HG02870 (cell line): Measurements from ENCODE around the gene TMEM178A.
"Not testable (repeated sequence)": the region's sequence is repeated elsewhere in the genome, so short reads cannot be mapped to it uniquely, and the experiment has no call there.

Source experiments
- ATAC-seq: cut with Tn5 transposase; IDR thresholded peaks from one replicate; pipeline ENCODE4 v1.9.1; 2021; ENCODE audit warnings: mild to moderate bottlenecking, moderate library complexity; ENCODE audit not compliant: unreplicated experiment

Gene TMEM178A

GRCh38 chr2:39708003-39708402 lies 42.3 kb downstream of the TMEM178A start:
- ATAC-seq, result no peak

- ATAC-seq, result no peak
These were observed 45.1 kb downstream of the TMEM178A start for GRCh38 chr2:39710807-39711206.

- no peak for ATAC-seq
These were observed 47.2 kb downstream of the TMEM178A start for GRCh38 chr2:39712953-39713352.

DNA sequence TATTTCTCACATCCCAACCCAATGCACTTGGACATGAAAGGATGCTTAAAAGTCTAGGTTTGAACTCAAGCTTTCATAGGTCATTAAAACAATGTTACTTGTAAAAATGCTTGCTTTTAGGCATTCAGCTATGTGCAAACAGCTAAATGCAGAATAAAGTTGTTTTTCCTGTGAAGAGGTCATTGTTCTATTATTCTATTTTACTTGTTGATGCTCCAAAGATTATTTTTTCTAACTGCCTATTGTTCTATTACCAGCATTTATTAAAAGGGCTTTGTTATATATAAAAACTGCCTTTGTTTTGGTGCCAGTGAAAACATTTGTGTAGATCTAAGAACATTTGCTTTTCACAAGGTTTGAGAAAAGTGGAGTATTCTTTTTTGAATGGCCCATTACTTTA lies 49.4 kb downstream of the TMEM178A start:
- ATAC-seq, result no peak

DNA sequence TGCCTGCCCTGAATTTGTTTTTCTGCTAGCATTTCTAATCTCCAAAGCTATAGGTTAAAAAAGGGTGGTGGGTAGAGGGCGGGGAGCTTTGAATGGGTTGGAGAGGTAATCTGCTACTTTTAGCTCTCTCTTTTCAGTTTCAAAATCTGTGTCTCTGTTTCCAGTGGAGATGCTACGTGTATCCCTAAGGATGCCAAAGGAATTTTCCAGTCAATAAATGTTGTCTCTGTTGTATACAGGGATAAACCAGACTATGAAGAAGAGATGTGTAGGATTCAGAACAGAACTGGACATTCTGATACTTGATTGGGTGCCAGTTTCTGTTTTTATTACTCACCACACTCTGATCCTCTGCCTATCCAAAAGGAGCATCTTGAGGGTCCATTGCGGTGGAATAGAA lies 50.1 kb downstream of the TMEM178A start:
- ATAC-seq, result no peak

GRCh38 chr2:39717067-39717466 lies 51.4 kb downstream of the TMEM178A start:
- no peak for ATAC-seq

DNA sequence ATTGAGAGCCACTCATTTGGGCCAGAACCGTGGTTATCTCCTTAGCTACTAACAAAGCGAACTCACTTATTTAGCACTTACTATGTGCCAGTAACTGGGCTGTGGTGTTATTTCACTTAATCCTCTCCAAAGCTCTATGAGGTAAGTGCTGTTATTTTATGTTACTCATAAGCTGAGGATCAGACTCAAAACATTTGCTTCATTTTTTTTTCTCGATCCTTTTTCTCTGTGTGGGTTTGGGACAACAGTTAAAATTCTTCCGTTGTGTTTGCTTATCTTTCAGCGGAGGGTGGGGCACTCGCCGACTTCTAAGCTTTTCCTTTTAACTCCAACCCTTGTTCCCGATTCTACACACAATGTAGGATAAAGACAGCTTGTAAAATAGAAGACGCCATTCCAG lies 52.8 kb downstream of the TMEM178A start:
- no peak for ATAC-seq

DNA sequence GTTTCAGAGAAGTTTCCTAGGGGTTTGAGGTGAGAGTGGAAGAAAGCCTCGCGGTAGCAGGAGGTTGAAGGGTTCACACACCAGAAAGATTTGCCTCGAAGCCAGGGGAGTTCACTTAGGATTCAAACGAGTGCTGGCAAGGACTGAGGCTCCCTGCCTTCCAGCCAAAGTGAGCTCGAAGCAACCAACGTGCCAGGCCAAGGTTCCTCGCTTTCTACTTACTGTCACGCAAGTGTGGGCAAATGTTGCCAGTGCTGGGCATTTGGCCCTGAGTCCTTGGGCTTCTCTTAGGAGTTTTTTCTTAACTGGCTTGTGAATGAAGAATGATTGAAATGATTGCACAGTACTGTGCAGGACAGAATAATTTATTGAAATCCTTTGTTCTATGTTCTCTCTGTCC lies 53.6 kb downstream of the TMEM178A start:
- no peak for ATAC-seq

DNA sequence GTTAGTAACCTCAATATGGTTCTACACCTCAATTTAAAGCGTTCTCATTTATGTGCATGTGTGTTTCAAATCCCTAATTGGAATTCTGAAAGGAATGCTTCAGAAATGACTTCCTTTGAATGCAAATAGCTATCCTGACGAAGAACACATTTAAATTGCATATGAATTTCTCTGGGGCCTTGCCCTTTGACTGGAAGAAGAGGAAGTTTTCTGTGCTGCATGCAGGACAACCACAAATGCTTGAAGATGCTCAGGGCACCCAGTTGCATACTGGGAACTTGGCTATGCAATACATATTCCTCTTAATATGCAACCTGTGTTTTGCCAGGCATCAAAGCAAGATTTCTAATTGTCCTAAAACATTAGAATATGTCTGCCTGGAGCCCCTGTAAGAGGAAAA lies 55.3 kb downstream of the TMEM178A start:
- ATAC-seq, result no peak

DNA sequence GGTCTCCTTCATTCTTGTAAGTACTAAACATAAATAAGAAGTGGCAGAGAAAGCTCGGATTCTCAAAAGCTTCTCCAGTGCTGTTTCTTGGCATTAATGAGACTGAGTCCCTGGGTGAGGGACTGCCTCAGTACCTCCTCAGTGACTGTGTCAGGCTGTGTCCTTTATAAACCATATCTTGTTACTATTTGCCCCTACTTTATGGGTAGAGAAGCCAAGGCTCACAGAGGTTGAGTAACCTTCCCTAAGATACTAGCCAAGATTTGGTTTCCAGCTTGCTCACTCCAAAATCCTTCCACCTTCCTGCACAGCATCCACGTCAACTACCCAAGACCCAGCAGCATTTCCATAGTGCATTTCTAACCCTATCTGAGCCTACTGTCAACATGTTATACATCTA lies 57.8 kb downstream of the TMEM178A start:
- ATAC-seq, result no peak

- no peak for ATAC-seq
These were observed 58.5 kb downstream of the TMEM178A start for GRCh38 chr2:39723946-39724827.

GRCh38 chr2:39724828-39725144 lies 59.1 kb downstream of the TMEM178A start:
- ATAC-seq, result no peak

GRCh38 chr2:39725401-39725800 lies 59.7 kb downstream of the TMEM178A start:
- ATAC-seq, result no peak

DNA sequence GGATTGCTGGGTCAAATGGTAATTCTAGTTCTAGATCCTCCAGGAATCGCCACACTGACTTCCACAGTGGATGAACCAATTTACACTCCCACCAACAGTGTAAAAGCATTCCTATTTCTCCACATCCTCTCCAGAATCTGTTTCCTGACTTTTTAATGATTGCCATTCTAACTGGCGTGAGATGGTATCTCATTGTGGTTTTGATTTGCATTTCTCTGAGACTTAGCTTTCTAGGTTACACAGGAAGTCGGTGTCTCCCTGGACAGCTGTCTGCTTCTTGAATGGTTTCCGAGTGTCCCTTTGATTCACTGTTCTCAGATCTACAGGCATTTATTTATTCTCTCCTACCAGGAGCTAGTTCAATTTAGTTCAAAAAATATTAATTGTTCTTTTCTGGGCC lies 62.4 kb downstream of the TMEM178A start:
- not testable (repeated sequence) for ATAC-seq

DNA sequence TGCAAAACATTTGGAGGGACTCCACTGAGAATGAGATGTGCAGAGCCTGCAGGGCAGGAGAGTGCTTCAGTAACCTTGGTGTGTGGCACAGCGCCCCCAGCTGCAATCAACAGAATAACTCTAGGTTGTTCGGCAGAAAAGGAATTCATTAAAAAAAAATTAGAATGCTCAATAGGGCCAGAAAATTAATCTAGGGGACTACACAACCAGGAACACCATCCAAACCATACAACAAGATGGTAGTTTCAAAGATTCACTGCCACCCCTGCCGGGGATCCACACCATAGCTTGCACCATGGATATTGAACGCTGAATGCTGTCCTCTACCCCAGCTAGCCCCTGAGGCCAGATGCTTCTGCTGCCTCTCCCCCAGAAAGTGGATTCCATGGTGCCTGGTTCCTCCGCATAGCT lies 63.2 kb downstream of the TMEM178A start:
- no peak for ATAC-seq

DNA sequence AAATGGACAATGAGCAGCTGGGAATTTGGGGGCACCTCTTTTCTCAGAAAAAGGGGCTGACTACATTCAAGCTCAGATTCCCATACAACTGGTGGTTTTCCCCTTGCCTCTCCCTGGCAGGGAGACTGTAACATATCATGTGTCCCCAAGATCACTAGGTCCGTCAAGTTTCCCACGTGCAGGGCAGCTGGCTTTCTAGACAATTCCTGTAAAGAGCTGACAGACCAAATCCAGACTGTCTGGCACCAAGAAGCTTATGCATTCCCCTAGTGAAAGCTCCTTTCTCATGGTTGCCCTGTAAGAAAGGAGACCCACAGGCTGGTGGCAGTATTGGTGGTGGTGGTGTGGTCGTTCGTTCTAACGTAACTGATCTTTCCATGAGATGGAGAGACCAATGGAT lies 64.6 kb downstream of the TMEM178A start:
- no peak for ATAC-seq

- peak; percentile 40 for ATAC-seq
These were observed 65.1 kb downstream of the TMEM178A start for GRCh38 chr2:39730685-39731302.

- ATAC-seq, result no peak
These were observed 65.8 kb downstream of the TMEM178A start for GRCh38 chr2:39731546-39731945.

DNA sequence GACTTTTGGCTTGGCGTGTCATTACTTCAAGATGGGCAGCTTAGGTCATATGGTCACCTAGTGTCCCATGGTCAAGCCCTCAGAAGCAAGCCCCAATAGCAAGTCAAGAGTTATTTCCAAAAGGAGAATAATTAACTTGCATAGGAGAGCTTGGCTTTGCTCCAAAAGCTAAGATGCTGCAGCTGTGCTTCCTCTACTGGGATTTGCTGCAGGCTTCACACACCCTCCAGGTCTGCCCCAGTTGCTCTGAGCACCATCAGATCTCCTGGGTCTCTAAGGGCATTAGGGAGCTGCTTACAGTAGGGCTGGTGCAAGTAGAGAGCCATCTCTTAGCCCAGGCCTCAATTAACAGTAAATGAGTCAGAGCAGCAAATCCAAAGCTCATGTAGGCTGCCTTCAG lies 66.8 kb downstream of the TMEM178A start:
- no peak for ATAC-seq

GRCh38 chr2:39733070-39733674 lies 67.5 kb downstream of the TMEM178A start:
- no peak for ATAC-seq

DNA sequence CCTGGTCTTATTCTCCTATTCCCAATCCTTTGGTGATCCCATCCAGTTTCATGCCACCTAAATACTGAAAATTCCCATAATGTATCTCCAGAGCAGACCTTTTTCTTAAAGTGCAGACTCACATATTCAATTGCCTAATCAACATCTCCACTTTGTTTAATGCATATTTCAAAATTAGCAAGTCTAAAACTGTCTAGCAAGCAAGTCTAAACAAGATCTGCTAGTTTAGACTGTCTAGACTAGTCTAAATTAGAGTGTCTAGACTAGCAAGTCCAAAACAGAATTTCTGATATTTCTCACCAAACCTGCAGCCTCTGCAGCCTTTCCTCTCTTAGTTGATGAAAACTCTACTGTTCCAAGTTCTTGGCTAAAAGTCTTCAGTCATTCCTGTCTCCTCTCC lies 68.7 kb downstream of the TMEM178A start:
- no peak for ATAC-seq

DNA sequence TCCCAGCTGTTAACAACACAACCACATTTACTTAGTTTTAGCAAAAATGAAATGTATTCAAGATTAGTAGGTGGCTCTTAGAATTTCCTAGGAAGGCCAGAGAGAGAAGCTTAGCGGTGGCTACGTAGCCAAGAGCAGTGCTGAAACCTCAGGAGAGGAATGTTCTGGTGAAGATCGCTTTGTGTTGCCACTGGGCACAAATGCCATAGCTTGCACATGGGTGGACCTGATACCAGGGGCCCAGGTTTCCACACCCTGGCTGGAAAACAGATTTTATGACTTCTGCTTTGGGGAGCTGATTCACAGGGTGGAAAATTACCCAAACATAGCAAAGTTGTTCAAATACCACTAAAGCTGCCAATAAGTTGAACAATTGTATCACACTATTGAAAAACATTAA lies 69.9 kb downstream of the TMEM178A start:
- no peak for ATAC-seq
